Measurements from ENCODE around the gene NOL12. TPM values are rescaled to one million over a fixed set of nuclear protein-coding genes. Genes with fewer than 3 reads are reported as not detected.
"Not testable (repeated sequence)": the region's sequence is repeated elsewhere in the genome, so short reads cannot be mapped to it uniquely, and the experiment has no call there.

The NOL12 gene
- polyA plus RNA-seq, 3 donors: 15.7 to 31.7 (median 17.5) TPM

GRCh38 chr22:37675930-37676735 lies 10.0 kb upstream of the NOL12 start:
- peak overlapping the region; percentile 51 for H3K27ac ChIP-seq (ENCODE audit: low read depth, low read length)
- 3 to 27% (median 4%) methylated on average over 17 of the region's 17 CpGs for WGBS, 3 donors

DNA sequence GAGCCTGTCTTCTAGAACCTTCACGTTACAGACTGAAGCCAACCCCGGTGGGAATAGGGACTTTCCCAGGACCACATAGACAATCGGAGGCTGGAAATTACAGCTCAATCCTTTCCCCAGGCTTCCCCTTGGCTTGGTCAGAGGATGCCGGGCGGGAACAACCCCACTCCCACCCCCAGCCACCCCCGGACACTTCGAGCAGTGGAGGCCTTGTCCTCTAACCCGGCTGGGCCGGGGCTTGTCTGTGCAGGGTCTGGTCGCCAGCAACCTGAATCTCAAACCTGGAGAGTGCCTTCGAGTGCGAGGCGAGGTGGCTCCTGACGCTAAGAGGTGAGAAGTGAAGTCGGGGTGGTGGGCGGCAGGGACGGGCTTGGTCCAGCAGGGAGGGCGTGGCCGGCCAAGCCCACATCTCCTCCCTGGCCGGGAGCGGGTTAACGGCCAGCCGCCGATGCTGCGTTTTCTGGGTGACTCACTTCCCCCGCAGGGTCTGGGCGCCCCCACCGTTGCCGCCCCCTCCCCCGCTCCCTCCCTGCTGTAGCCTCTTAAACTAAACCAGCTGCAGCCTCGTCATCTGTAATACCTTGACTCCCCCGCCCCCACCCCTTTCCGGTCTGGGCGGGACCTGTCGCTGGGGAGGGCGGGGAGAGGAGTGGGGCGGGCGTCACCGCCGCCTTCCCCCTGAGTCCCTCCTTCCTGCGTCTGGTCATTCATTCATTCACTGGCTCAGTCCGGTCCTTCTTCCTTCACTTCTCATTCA lies 9.2 kb upstream of the NOL12 start:
- H3K27ac ChIP-seq (ENCODE audit: low read depth, low read length): peak overlapping the region; percentile 20
- WGBS, 3 donors: 0 to 5% (median 0%) methylated on average over 31 to 42 of the region's 42 CpGs

DNA sequence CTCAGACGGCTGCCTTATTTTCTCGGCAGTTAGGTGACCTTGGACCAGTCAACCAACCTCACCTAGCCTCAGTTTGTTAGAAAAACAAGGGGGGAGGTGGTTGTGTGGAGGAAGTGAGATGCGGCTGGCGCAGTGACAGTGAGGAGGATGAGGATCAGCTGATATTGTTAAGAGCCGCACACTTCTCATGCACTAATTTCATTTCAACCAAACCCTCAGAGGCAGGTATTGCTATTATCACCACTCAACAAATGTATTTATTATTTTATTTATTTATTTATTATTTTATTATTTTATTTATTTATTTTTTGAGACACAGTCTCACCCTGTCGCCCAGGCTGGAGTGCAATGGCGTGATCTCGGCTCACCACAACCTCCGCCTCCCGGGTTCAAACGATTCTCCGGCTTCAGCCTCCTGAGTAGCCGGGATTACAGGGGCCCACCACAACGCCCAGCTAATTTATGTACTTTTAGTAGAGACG lies 8.6 kb upstream of the NOL12 start:
- no peak overlapping the region for H3K27ac ChIP-seq (ENCODE audit: low read depth, low read length)
- 45 to 60% (median 50%) methylated on average over 15 of the region's 15 CpGs for WGBS, 3 donors

- 65 to 69% (median 68%) methylated on average over 16 to 18 of the region's 18 CpGs for WGBS, 3 donors
- no peak overlapping the region for H3K27ac ChIP-seq (ENCODE audit: low read depth, low read length)
These were observed 7.8 kb upstream of the NOL12 start for GRCh38 chr22:37678372-37678771.

- WGBS, 3 donors: 74 to 84% (median 76%) methylated on average over 8 of the region's 8 CpGs
- no peak overlapping the region for H3K27ac ChIP-seq (ENCODE audit: low read depth, low read length)
These were observed 6.5 kb upstream of the NOL12 start for GRCh38 chr22:37679670-37680069.

DNA sequence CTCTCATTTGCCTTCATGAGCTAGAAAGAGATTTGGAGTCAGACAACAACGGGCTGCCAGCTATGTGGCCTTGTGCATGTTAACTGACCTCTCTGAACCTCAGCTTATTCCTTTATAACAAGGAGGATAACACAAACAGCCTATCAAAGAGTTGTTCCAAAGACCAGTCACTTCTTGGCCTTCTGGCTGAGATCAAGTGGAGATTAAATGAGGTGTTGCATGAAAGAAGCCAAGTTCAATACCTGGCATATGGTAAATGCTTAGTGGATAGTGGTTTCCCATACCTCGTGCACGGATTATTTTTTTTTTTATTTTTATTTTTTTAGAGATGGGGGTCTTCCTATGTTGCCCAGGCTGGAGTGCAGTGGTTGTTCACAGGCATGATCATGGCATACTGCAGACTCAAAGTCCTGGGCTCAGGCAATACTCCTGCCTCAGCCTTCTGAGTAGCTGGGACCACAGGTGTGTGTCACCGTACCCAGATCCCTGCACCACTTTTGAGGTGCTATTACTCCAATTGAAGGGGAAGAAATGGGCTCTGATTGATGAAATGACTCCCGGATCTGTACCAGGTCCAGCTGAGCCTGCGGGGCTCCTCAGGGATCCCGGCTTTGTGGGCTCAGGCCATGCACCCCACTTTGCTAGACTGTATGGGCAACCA lies 5.8 kb upstream of the NOL12 start:
- no peak overlapping the region for H3K27ac ChIP-seq (ENCODE audit: low read depth, low read length)
- WGBS, 3 donors: 73 to 77% (median 76%) methylated on average over 7 of the region's 7 CpGs

- no peak overlapping the region for H3K27ac ChIP-seq (ENCODE audit: low read depth, low read length)
These were observed 5.1 kb upstream of the NOL12 start for GRCh38 chr22:37681001-37681424.

DNA sequence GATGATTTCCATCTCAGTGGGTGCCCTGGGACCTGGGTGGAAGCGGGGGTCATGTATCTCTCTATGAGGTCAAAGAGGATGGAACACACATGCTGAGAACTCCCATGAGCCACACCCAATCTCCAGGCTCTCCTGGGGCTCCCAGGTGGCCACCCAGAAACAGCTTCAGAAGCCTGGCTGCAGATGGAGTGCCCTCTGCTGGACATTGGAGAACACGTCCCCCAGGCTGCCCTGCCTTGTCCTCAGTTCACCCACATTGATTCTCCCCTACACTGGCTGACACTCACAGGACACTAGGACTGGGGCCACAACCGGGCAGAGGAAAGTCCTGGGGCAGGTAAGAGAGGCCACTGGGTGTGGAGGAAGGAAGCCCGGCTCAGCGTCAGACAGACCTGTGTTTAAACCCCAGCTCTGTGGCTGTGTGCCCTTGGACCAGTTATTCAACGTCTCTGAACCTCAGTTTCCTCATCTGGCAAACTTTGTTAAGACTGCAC lies 4.5 kb upstream of the NOL12 start:
- no peak overlapping the region for H3K27ac ChIP-seq (ENCODE audit: low read depth, low read length)
- 18 to 23% (median 19%) methylated on average over 6 of the region's 6 CpGs for WGBS, 3 donors

More at GRCh38 chr22:37681001-37681424, 5.1 kb upstream of the NOL12 start:
- WGBS, 3 donors: 64 to 75% (median 67%) methylated on average over 2 of the region's 2 CpGs

GRCh38 chr22:37684803-37685615 lies 1.1 kb upstream of the NOL12 start:
- WGBS, 3 donors: 74 to 78% (median 75%) methylated on average over 16 of the region's 16 CpGs
- no peak overlapping the region for H3K27ac ChIP-seq (ENCODE audit: low read depth, low read length)

GRCh38 chr22:37690407-37690806 lies 4.3 kb downstream of the NOL12 start:
- WGBS, 3 donors: 88 to 92% (median 89%) methylated on average over 7 of the region's 7 CpGs
- H3K27ac ChIP-seq (ENCODE audit: low read depth, low read length): no peak overlapping the region

DNA sequence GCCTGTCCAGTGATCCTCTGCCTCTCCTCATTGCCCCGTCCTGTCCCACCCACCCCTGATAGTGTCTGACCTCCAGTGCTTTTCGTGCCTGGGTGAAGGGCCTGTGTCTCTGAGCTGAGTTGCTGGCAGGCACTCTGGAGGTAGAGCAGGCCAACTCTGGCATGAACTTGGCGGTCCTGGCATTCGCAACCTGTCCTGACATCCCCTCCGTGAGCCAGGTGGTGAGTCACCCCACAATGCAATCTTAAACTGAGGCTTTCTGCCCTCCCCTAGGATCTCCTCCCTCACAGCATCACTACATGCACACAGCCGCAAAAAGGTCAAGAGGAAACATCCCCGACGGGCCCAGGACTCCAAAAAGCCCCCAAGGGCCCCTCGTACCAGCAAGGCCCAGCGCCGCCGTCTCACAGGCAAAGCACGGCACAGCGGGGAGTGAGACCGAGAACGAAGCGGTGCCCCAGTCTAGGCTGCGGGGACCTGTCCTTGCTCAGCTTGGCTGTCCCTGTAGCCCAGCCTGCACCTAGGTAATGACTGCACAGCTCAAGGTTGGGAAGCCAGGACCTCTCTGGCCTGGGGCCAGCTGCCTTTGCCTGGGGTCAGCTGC lies 4.9 kb downstream of the NOL12 start:
- WGBS, 3 donors: 91 to 93% (median 93%) methylated on average over 18 of the region's 18 CpGs
- H3K27ac ChIP-seq (ENCODE audit: low read depth, low read length): no peak overlapping the region

DNA sequence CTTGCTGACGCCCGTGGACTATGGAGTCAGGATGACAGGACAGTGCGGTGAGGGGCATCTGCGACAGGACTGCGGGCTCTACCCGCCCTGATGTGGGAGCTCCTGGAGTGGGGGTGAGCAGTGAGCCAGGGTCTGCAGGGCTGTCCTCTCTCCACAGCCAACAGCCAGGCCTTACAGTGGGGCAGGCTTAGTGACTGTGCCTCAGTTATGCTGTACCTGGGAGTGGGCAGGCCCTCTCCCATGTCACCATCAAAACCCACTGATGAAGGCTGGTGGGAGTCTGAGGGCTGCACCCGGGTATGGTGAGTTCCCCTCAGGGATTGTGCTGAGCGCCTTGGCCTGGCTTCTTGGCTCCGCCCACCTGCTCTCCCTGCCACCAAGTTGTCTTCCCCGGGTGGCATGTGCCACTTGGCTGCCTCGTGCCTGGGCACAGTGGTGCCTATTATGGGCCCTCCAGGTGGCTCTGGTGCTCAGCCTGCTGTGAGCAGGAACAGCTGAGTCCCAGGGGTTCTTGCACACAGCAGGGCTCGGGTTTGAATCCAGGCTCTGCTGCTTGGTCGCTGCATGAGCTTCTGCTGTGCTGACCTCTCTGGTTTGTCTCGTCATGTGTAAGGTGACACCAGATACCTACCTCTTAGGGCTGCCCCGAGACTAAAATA lies 6.6 kb downstream of the NOL12 start:
- 90 to 93% (median 92%) methylated on average over 15 of the region's 15 CpGs for WGBS, 3 donors
- H3K27ac ChIP-seq (ENCODE audit: low read depth, low read length): no peak overlapping the region

DNA sequence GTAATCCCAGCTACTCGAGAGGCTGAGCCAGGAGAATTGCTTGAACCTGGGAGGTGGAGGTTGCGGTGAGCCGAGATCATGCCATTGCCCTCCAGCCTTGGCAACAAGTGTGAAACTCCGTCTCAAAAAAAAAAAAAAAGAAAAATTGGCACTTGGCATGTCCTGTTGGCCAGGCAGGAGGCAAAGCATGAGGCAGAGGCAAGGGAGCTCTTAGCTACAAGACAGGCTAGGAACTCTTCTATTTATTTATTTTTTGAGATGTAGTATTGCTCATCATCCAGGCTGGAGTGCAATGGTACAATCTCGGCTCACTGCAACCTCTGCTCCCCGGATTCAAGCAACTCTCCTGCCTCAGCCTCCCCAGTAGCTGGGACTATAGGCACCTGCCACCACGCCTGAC lies 8.0 kb downstream of the NOL12 start:
- 90 to 98% (median 95%) methylated on average over 7 of the region's 7 CpGs for WGBS, 3 donors
- not testable (repeated sequence) for H3K27ac ChIP-seq (ENCODE audit: low read depth, low read length)

DNA sequence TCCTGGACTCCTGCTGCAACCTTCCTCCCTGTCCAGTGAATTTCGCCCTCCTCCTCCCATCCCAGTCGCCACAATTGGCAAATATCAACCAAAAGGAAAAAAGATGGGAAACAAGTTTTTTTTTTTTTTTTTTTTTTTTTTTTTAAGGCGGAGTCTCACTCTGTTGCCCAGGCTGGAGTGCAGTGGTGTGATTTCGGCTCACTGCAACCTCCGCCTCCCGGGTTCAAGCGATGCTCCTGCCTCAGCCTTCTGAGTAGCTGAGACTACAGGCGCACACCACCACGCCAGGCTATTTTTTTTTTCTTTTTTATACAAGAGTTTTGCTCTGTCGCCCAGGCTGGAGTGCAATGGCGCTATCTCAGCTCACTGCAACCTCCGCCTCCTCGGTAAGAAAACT lies 10.1 kb downstream of the NOL12 start:
- not testable (repeated sequence) for H3K27ac ChIP-seq (ENCODE audit: low read depth, low read length)
- 14 to 39% (median 28%) methylated on average over 12 to 13 of the region's 13 CpGs for WGBS, 3 donors

- 6 to 20% (median 19%) methylated on average over 39 of the region's 39 CpGs for WGBS, 3 donors
- no peak within 1 kb of the TSS for H3K27ac ChIP-seq (ENCODE audit: low read depth, low read length)
These were observed 10.8 kb downstream of the NOL12 start, which contains the start of gene TRIOBP for GRCh38 chr22:37696657-37697537. Gene TRIOBP (plus strand): TSS chr22:37697048. CDS start chr22:37701366, 4,318 bp downstream.

DNA sequence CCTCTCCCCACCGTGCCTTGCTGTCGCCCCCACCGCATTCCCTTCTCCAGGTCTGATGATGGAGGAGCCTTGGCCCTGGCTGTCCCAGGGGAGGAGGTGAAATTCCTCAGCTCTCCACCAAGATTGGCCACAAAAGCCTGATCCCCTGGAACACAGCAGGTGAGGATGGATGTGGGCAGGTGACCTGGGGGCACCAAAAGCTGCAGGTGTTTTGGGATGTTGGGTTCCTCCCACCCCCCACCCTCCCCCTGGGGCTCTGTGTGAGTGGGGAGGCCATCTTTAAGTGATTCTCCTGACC lies 11.3 kb downstream of the NOL12 start:
- 24 to 65% (median 57%) methylated on average over 3 of the region's 3 CpGs for WGBS, 3 donors
- H3K27ac ChIP-seq (ENCODE audit: low read depth, low read length): no peak overlapping the region
